Heart left ventricle (tissue), 16 donors: ENCODE data around the gene FETUB. TPM values are rescaled to one million over a fixed set of nuclear protein-coding genes. Genes with fewer than 3 reads are reported as not detected.
"Not testable (repeated sequence)": the region's sequence is repeated elsewhere in the genome, so short reads cannot be mapped to it uniquely, and the experiment has no call there.

ENCODE experiments used
- ATAC-seq, 4 donors: fragments of 200-7000 bp; cut with Tn5 transposase; one replicate each; pipeline ENCODE4 v1.9.1; 2020 to 2022; ENCODE audit warnings: moderate library complexity in 4 of 4, mild to moderate bottlenecking in 3 of 4, moderate number of reproducible peaks in 1 of 4
- DNase-seq, 5 donors: peaks; one replicate each; pipeline ENCODE4 v3.0.0-alpha.2; 2020
- H3K27ac ChIP-seq, 12 donors: fragments of 200-600 bp; sonication (generic) in 4 of 12; one replicate each; pipeline versions ENCODE4 v1.5.0 to v1.8.0; 2016 to 2022; ENCODE audit warnings: mild to moderate bottlenecking in 2 of 12
- H3K27me3 ChIP-seq, 9 donors: fragments of 200-600 bp; sonication (generic) in 2 of 9; one replicate each; pipeline versions ENCODE4 v1.5.1 to v1.8.0; 2016 to 2022; ENCODE audit warnings: mild to moderate bottlenecking in 3 of 9
- H3K36me3 ChIP-seq, 9 donors: fragments of 200-600 bp; sonication (generic) in 2 of 9; one replicate each; pipeline versions ENCODE4 v1.5.0 to v1.8.0; 2018 to 2022; ENCODE audit warnings: mild to moderate bottlenecking in 2 of 9
- H3K4me1 ChIP-seq, 12 donors: fragments of 200-600 bp; sonication (generic) in 4 of 12; one replicate each; pipeline versions ENCODE4 v1.5.0 to v1.8.0; 2016 to 2022; ENCODE audit warnings: mild to moderate bottlenecking in 3 of 12
- H3K4me3 ChIP-seq, 12 donors: fragments of 200-600 bp; sonication (generic) in 4 of 12; one replicate each; pipeline versions ENCODE4 v1.5.0 to v1.8.0; 2017 to 2022; ENCODE audit warnings: mild to moderate bottlenecking in 9 of 12, moderate library complexity in 4 of 12
- H3K9me3 ChIP-seq, 12 donors: fragments of 200-600 bp; sonication (generic) in 4 of 12; one replicate each; pipeline versions ENCODE4 v1.5.0 to v1.8.0; 2016 to 2022; ENCODE audit warnings: mild to moderate bottlenecking in 1 of 12
- CTCF ChIP-seq, 12 donors: fragments of 200-600 bp; sonication (generic) in 4 of 12; IDR thresholded peaks; one replicate each; pipeline versions ENCODE4 v1.5.0 to v1.8.0; 2018 to 2022; ENCODE audit warnings: antibody characterized with exemption in 12 of 12, mild to moderate bottlenecking in 5 of 12
- POLR2A ChIP-seq, 2 donors: fragments of 450-650 bp; IDR thresholded peaks; one replicate each; pipeline ENCODE4 v1.6.1; 2017; ENCODE audit warnings: antibody characterized with exemption in 2 of 2, mild to moderate bottlenecking in 2 of 2, moderate library complexity in 2 of 2
- WGBS, 4 donors: extraction: QIAGEN DNeasy Blood & Tissue Kit in 2 of 4; methylation state at CpG; one replicate each; pipeline versions ENCODE4 v1.1.5 to v1.1.7; 2013 to 2018; 5-methylcytosine and 5-hydroxymethylcytosine counted together
- intact Hi-C, 10 donors: fragments of 100-400 bp; cut with DNase I; formaldehyde crosslinking; loops; one replicate each; pipeline versions ENCODE4 v1.11.1 to v1.14.2; 2022
- polyA plus RNA-seq, 2 donors: library from polyadenylated mRNA; stranded (reverse); fragments of 200-250 nt; gene quantifications; one replicate each; pipeline ENCODE4 v1.2.3, GENCODE V29; 2013
- total RNA-seq, 9 donors: library from RNA; depleted of rRNA in 2 of 9; stranded (reverse); fragments of >200 nt in 2 of 9; fragmentation: NEBNext Ultra II Directional in 3 of 9; extraction: Animal tissue kit (Norgen Biotek cat#: 25700) in 3 of 9; gene quantifications; one replicate each; pipeline versions ENCODE4 v1.1.0 to v1.2.4, GENCODE V29; 2016 to 2023
- donor health status: ischemic (EF 13 %, LVEDD 7.1; RV severe dilation, severe dysfunction).
- donor health status: healthy with polysubstance abuse.
- donor health status: DM: no; HTN: yes; CAD: no.
- donor health status: DM: no; HTN: no; CAD: no.
- donor health status: ischemic (EF 25% LVEDD 6.9; RV normal size, moderate dysfunction).
- donor health status: ischemic (EF 25% LVEDD 5.7; RV mildly dilated, moderate dysfunction).
- donor health status: healthy.
- donor health status: DM: yes; HTN: yes; CAD: no.
- donor health status: ischemic (EF 35%, LVEDD 5.7; RV mildly dilated, moderate dysfunction).
- donor health status: nonischemic (EF 11% LVEDD 7.7; RV severe dilation, severe dysfunction).
- donor health status: DM: yes; HTN: yes; CAD: no.
- donor health status: PGD.
- donor health status: ischemic (EF 29% LVEDD 5.4; RV normal size, mild dysfunction).
- donor health status: nonischemic (EF 23%, LVEDD 6.1; RV moderate dilation, normal function).

The FETUB gene
- total and polyA plus RNA-seq, 11 donors = 0.14 TPM; not detected in 10

- Histone ChIP-seq H3K4me1 (peaks cover 0 to 19% (median 2%) of the 10 kb centered on the region in 12 donors), H3K9me3 (no peaks in the 10 kb centered on the region), H3K27ac (peak overlapping the region in 9 of 12 donors; percentile 39 to 77 (median 67)), H3K4me3 (no peak overlapping the region), H3K36me3 (no peaks in the 10 kb centered on the region), H3K27me3 (no peaks in the 10 kb centered on the region)
- intact Hi-C loops = loop anchor here in 1 of 10 donors (2.0 kb wide), 1 partner anchor 57 kb away; the partner anchor contains the start of gene FETUB
- TF ChIP-seq POLR2A (IDR thresholded peaks at IDR 0.05) = no peak
- TF ChIP-seq CTCF (IDR thresholded peaks at IDR 0.05) = no peak
- DNase-seq = peak in 4 of 5 donors; percentile 23 to 74 (median 64)
- ATAC-seq = peak; percentile 94 to 96 (median 95)
- 48 to 54% (median 50%) methylated on average over 4 of the region's 4 CpGs for WGBS, 4 donors
Measured at GRCh38 chr3:186697510-186697909, 57.3 kb downstream of the FETUB start.

- Histone ChIP-seq H3K4me3 (no peak overlapping the region), H3K27ac (no peak overlapping the region), H3K9me3 (no peaks in the 10 kb centered on the region), H3K27me3 (no peaks in the 10 kb centered on the region), H3K4me1 (peaks cover 0 to 15% (median 2%) of the 10 kb centered on the region in 12 donors), H3K36me3 (no peaks in the 10 kb centered on the region)
- 81 to 85% (median 84%) methylated on average over 3 of the region's 3 CpGs for WGBS, 4 donors
- no peak for TF ChIP-seq POLR2A (IDR thresholded peaks at IDR 0.05)
- no peak for TF ChIP-seq CTCF (IDR thresholded peaks at IDR 0.05)
- no peak for DNase-seq
- intact Hi-C loops = no loop called here
- no peak for ATAC-seq
Measured at GRCh38 chr3:186700267-186700666, 60.1 kb downstream of the FETUB start.

- intact Hi-C loops = not testable (repeated sequence)
Measured at GRCh38 chr3:186702451-186702850, 62.3 kb downstream of the FETUB start.

More at GRCh38 chr3:186702451-186702850, 62.3 kb downstream of the FETUB start:
- H3K9me3 ChIP-seq, ATAC-seq, H3K27me3 ChIP-seq, H3K27ac ChIP-seq, DNase-seq, H3K36me3 ChIP-seq, H3K4me3 ChIP-seq: not testable (repeated sequence)
- H3K4me1 ChIP-seq = peaks cover 0 to 15% (median under 1%) of the 10 kb centered on the region in 12 donors

Other genes starting within 250 kb of the FETUB start
- 1 to 10 TPM in 2 of 9 donors, under 1 TPM in 6, not detected in 1; 0.18 to 1.6 (median 0.76) TPM for gene CRYGS, start 96.0 kb upstream of the FETUB start, total RNA-seq
- 1 to 10 TPM in 1 of 2 donors, under 1 TPM in 1; 0.32 to 2.7 TPM for gene CRYGS, start 96.0 kb upstream of the FETUB start, polyA plus RNA-seq
- 1 to 10 TPM; 6.2 to 9.8 (median 7.6) TPM for gene TBCCD1, start 73.1 kb upstream of the FETUB start, total RNA-seq
- gene TBCCD1, start 73.1 kb upstream of the FETUB start, polyA plus RNA-seq = 10 to 100 TPM in 1 of 2 donors, 1 to 10 TPM in 1; 2.9 to 10.3 TPM
- gene DNAJB11, start 69.7 kb upstream of the FETUB start, total RNA-seq = 10 to 100 TPM; 17.3 to 37.7 (median 25.2) TPM
- 100 to 1,000 TPM in 1 of 2 donors, 10 to 100 TPM in 1; 33.7 to 151 TPM for gene DNAJB11, start 69.7 kb upstream of the FETUB start, polyA plus RNA-seq
- gene AHSG, start 27.3 kb upstream of the FETUB start, total RNA-seq = not detected
- gene AHSG, start 27.3 kb upstream of the FETUB start, polyA plus RNA-seq = under 1 TPM in 1 of 2 donors, not detected in 1; 0.06 TPM
- not detected for gene HRG, start 25.6 kb downstream of the FETUB start, total RNA-seq
- gene HRG, start 25.6 kb downstream of the FETUB start, polyA plus RNA-seq = under 1 TPM in 1 of 2 donors, not detected in 1; 0.04 TPM
- gene KNG1, start 77.0 kb downstream of the FETUB start, total RNA-seq = 1 to 10 TPM in 1 of 9 donors, under 1 TPM in 4, not detected in 4; 0.17 to 1.0 (median 0.24) TPM
- gene KNG1, start 77.0 kb downstream of the FETUB start, polyA plus RNA-seq = under 1 TPM in 1 of 2 donors, not detected in 1; 0.11 TPM
- gene EIF4A2, start 143.2 kb downstream of the FETUB start, total RNA-seq = 100 to 1,000 TPM; 291 to 496 (median 375) TPM
- gene EIF4A2, start 143.2 kb downstream of the FETUB start, polyA plus RNA-seq = 100 to 1,000 TPM; 255 to 330 TPM
- gene RFC4, start 166.1 kb downstream of the FETUB start, total RNA-seq = 1 to 10 TPM; 4.6 to 9.8 (median 7.9) TPM
- gene RFC4, start 166.1 kb downstream of the FETUB start, polyA plus RNA-seq = 10 to 100 TPM in 1 of 2 donors, 1 to 10 TPM in 1; 7.2 to 21.0 TPM
- gene ADIPOQ, start 202.3 kb downstream of the FETUB start, total RNA-seq = 100 to 1,000 TPM in 1 of 9 donors, 10 to 100 TPM in 2, 1 to 10 TPM in 4, under 1 TPM in 2; 0.12 to 113 (median 1.8) TPM
- 10 to 100 TPM in 1 of 2 donors, 1 to 10 TPM in 1; 1.1 to 19.6 TPM for gene ADIPOQ, start 202.3 kb downstream of the FETUB start, polyA plus RNA-seq